ENCODE results near the gene C1QTNF2. TPM values are rescaled to one million over a fixed set of nuclear protein-coding genes. Genes with fewer than 3 reads are reported as not detected.
A peak's percentile ranks its signal among the peaks of the same experiment; 100 is the strongest.

The C1QTNF2 gene
- total RNA-seq (2016; rRNA removed; fragmentation: Illumina TruSeq; extraction: Trizol), result not detected in 2 replicates
- total RNA-seq (2016; cell fraction: cytosol; rRNA removed; fragmentation: Illumina TruSeq; extraction: Trizol; ENCODE audit: low read depth), result not detected in 2 replicates
- total RNA-seq (2016; cell fraction: insoluble cytoplasmic fraction; rRNA removed; fragmentation: Illumina TruSeq; extraction: Trizol), result not detected in 2 replicates
- total RNA-seq (2016; cell fraction: membrane; rRNA removed; fragmentation: Illumina TruSeq; extraction: Trizol), result not detected in 2 replicates
- not detected in 2 replicates for total RNA-seq (2016; cell fraction: nucleus; rRNA removed; fragmentation: Illumina TruSeq; extraction: Trizol)
- not detected in 2 replicates for polyA plus RNA-seq (2011; rRNA removed)
- not detected in 2 replicates for polyA plus RNA-seq (2011; cell fraction: cytosol; rRNA removed)
- polyA plus RNA-seq (2011; cell fraction: nucleus; rRNA removed), result not detected in 2 replicates
- polyA plus RNA-seq (2012), result not detected in 2 replicates
- not detected in 2 replicates for polyA plus RNA-seq (2016; cell fraction: cytosol; fragmentation: Illumina TruSeq; extraction: Trizol; ENCODE audit: low read depth)
- polyA plus RNA-seq (2016; cell fraction: insoluble cytoplasmic fraction; fragmentation: Illumina TruSeq; extraction: Trizol; ENCODE audit: low read depth), result not detected in 2 replicates
- not detected in 2 replicates for polyA plus RNA-seq (2016; cell fraction: membrane; fragmentation: Illumina TruSeq; extraction: Trizol; ENCODE audit: low read depth)
- not detected in 2 replicates for polyA plus RNA-seq (2016; cell fraction: nucleus; fragmentation: Illumina TruSeq; extraction: Trizol; ENCODE audit: insufficient read depth, low read depth)
- not detected in 2 replicates for polyA minus RNA-seq (2011; rRNA and poly(A)+ RNA removed; ENCODE audit: low replicate concordance)
- polyA minus RNA-seq (2011; cell fraction: cytosol; rRNA and poly(A)+ RNA removed), result not detected in 2 replicates
- polyA minus RNA-seq (2011; cell fraction: nucleus; rRNA and poly(A)+ RNA removed), result not detected in 2 replicates
- percentile 5 among the genes with signal in this experiment for Bru-seq, nascent RNA
- percentile 15 among the genes with signal in this experiment for BruChase-seq, experiment 1, labeled RNA remaining after a 6-hour chase
- BruChase-seq, experiment 2, labeled RNA remaining after a 2-hour chase, result percentile 20 among the genes with signal in this experiment
- long read RNA-seq, experiment 1, result 0 reads
- long read RNA-seq, experiment 2, result 0 reads

GRCh38 chr5:160369990-160370712, at the start of gene C1QTNF2:
C1QTNF2 (minus strand) TSS chr5:160370626; CDS start chr5:160355011, 15,615 bp downstream.
- Histone ChIP-seq H3K79me2 (ENCODE audit: insufficient read depth, low read length) (no peaks in the 10 kb centered on the region), H2AFZ (ENCODE audit: low read length) (no peak within 1 kb of the TSS), H3K27ac (ENCODE audit: extremely low read length, insufficient read depth, low read length) (no peak within 1 kb of the TSS), H3K4me1 (ENCODE audit: insufficient read depth, low read length) (no peaks in the 10 kb centered on the region), H3K9ac (ENCODE audit: insufficient read depth, low read depth, low read length) (no peak within 1 kb of the TSS), H3K4me3 (replicated peaks in 1 of 3; ENCODE audit: insufficient read depth in 1 of 3, low read depth in 2 of 3, low read length in 3 of 3) (peak within 1 kb of the TSS in 2 of 3 experiments; percentile 37 to 48; a peak in 4 of 6 replicates), H4K20me1 (ENCODE audit: insufficient read depth, low read length) (no peaks in the 10 kb centered on the region), H3K36me3 (replicated peaks in 1 of 2; ENCODE audit: control insufficient read depth in 1 of 2, insufficient read depth in 2 of 2, low read length in 2 of 2) (no peaks in the 10 kb centered on the region), H3K4me2 (ENCODE audit: low read depth, low read length) (peak within 1 kb of the TSS; percentile 43; the same call in 1 of the 2 replicates), H3K27me3 (ENCODE audit: control insufficient read depth in 1 of 2, insufficient read depth in 2 of 2, low read length in 2 of 2) (peaks cover 7 to 32% of the 10 kb centered on the region in 2 experiments; a peak in 4 of 5 replicates), H3K9me3 (ENCODE audit: low read length) (no peaks in the 10 kb centered on the region)
- no TSS peak for BruUV-seq (replicated peaks)
- CTCF ChIA-PET (ENCODE audit: low intra/inter-chr PET ratio, low total read pairs), result no interaction called here
- no peak for DNase-seq (ENCODE audit: low spot score)
- POLR2A ChIA-PET, result no interaction called here
- intact Hi-C loops (cut with micrococcal nuclease; ENCODE audit: unreplicated experiment) (no loop called here), in situ Hi-C loops (cut with HindIII; ENCODE audit: extremely low pct_ligation_motif_present, low pct_unique_long_range_greater_than_20kb) (no loop called here)
- FAIRE-seq, result no peak
- WGBS (ENCODE audit: low lambda C conversion rate), result 11% methylated on average over 6 of the region's 45 CpGs
- ATAC-seq, result peak; percentile 78
- TF ChIP-seq MIER3 (CRISPR knock-in tag; IDR thresholded peaks at IDR 0.05; ENCODE audit: borderline replicate concordance) (no peak), ZNF574 (CRISPR knock-in tag; IDR thresholded peaks at IDR 0.05) (0 out of 2 replicates have a peak, but pooled peaks have one; percentile 31), ZNF207 (IDR thresholded peaks at IDR 0.05; ENCODE audit: borderline replicate concordance) (no peak), ZNF282 (IDR thresholded peaks at IDR 0.05; ENCODE audit: partially characterized antibody) (no peak), ZNF777 (CRISPR knock-in tag; IDR thresholded peaks at IDR 0.05) (peak; percentile 45; the same call in 1 of the 2 replicates), GABPB1 (CRISPR knock-in tag; IDR thresholded peaks at IDR 0.05) (peak; percentile 13; the same call in 1 of the 2 replicates), USF2 (IDR thresholded peaks at IDR 0.05; ENCODE audit: low read depth, low read length) (peak; percentile 62; the same call in 1 of the 2 replicates), USF2 (CRISPR knock-in tag; IDR thresholded peaks at IDR 0.05; ENCODE audit: borderline replicate concordance) (peak; percentile 63; the same call in 1 of the 2 replicates), ZNF24 (IDR thresholded peaks at IDR 0.05) (no peak), ZNF12 (CRISPR knock-in tag; IDR thresholded peaks at IDR 0.05) (peak; percentile 73; the same call in 1 of the 2 replicates), SSRP1 (CRISPR knock-in tag; IDR thresholded peaks at IDR 0.05) (no peak), MED13 (CRISPR knock-in tag; IDR thresholded peaks at IDR 0.05) (no peak), NCOA1 (CRISPR knock-in tag; IDR thresholded peaks at IDR 0.05) (no peak), EZH2 (conservative IDR thresholded peaks at IDR 0.05; ENCODE audit: low read depth, low read length) (peak; percentile 70; the same call in 1 of the 2 replicates), ZNF678 (CRISPR knock-in tag; IDR thresholded peaks at IDR 0.05) (no peak), FOXK2 (IDR thresholded peaks at IDR 0.05) (no peak)
